ENCODE results near the gene RGS6.
"Not testable (repeated sequence)": the region's sequence is repeated elsewhere in the genome, so short reads cannot be mapped to it uniquely, and the experiment has no call there.

GRCh38 chr14:71940500-71940899, 8.3 kb downstream of the RGS6 start:
- not testable (repeated sequence) for TF ChIP-seq CTCF (IDR thresholded peaks at IDR 0.05; ENCODE audit: insufficient read depth, low read depth, low read length); EZH2 (IDR thresholded peaks at IDR 0.05; ENCODE audit: insufficient read depth, low read length)

All from astrocyte (in vitro differentiated cells and primary cell).